Activated CD8-positive, alpha-beta T cell treated with anti-CD3 and anti-CD28 coated beads, Interleukin-2, amount 10 ng/mL, durations not matched to agents 7 days and 5 days (primary cell): ENCODE data around the gene ANKRD60. TPM values are rescaled to one million over a fixed set of nuclear protein-coding genes. Genes with fewer than 3 reads are reported as not detected.

Experiments
- ATAC-seq: fragments of 150-1000 bp; cut with Tn5 transposase; one replicate; pipeline ENCODE4 v1.10.0; 2021; ENCODE audit warnings: moderate library complexity
- CTCF ChIA-PET: fragments of 350-600 bp; sonication (Branson Sonifier 250); formaldehyde crosslinking; loops from one replicate; lab custom pipeline; 2021; ENCODE audit warnings: antibody characterized with exemption; lab: Charles Lee
- POLR2A ChIA-PET: fragments of 350-600 bp; sonication (Branson Sonifier 250); formaldehyde crosslinking; loops from one replicate; lab custom pipeline; 2021; ENCODE audit warnings: antibody characterized with exemption; lab: Charles Lee
- DNase-seq: peaks from one replicate; pipeline ENCODE4 v3.0.0-alpha.2; 2020
- H3K27ac Mint-ChIP-seq: one replicate; pipeline ENCODE4 v1.8.0; 2021; ENCODE audit warnings: mild to moderate bottlenecking, mixed read lengths
- H3K27me3 Mint-ChIP-seq: one replicate; pipeline ENCODE4 v1.8.0; 2021; ENCODE audit warnings: low read depth, mixed read lengths
- H3K36me3 Mint-ChIP-seq: one replicate; pipeline ENCODE4 v1.8.0; 2021; ENCODE audit warnings: low read depth, mixed read lengths
- H3K4me1 Mint-ChIP-seq: one replicate; pipeline ENCODE4 v1.8.0; 2021; ENCODE audit warnings: low read depth, mixed read lengths
- H3K4me3 Mint-ChIP-seq: one replicate; pipeline ENCODE4 v1.8.0; 2021; ENCODE audit warnings: mild to moderate bottlenecking, mixed read lengths
- H3K9me3 Mint-ChIP-seq: one replicate; pipeline ENCODE4 v1.8.0; 2022; ENCODE audit warnings: mixed read lengths; ENCODE audit not compliant: insufficient read depth
- total RNA-seq, 2 experiments: library from RNA; stranded (reverse); gene quantifications; one replicate each; pipeline ENCODE4 v1.2.3, GENCODE V29; 2021

The ANKRD60 gene
- total RNA-seq, 2 experiments from 2014 or later = not detected

GRCh38 chr20:58168843-58169242 lies 59.6 kb downstream of the ANKRD60 start:
- no peak overlapping the region for H3K4me3 Mint-ChIP-seq
- ChIA-PET CTCF (interaction anchor here (1.6 kb wide), 1 partner anchor 11 kb away, joined by 6 read pairs; no protein-coding TSS in a partner anchor), POLR2A (no interaction called here)
- no peaks in the 10 kb centered on the region for H3K9me3 Mint-ChIP-seq
- H3K27me3 Mint-ChIP-seq = peaks cover under 1% of the 10 kb centered on the region
- ATAC-seq = no peak
- DNase-seq = no peak
- H3K27ac Mint-ChIP-seq = no peak overlapping the region
- peaks cover 5% of the 10 kb centered on the region for H3K4me1 Mint-ChIP-seq
- no peaks in the 10 kb centered on the region for H3K36me3 Mint-ChIP-seq

- Mint-ChIP-seq H3K27ac (no peak overlapping the region), H3K36me3 (no peaks in the 10 kb centered on the region), H3K4me1 (peaks cover 4% of the 10 kb centered on the region), H3K27me3 (no peaks in the 10 kb centered on the region), H3K9me3 (no peaks in the 10 kb centered on the region), H3K4me3 (no peak overlapping the region)
- POLR2A ChIA-PET = no interaction called here
- CTCF ChIA-PET = no interaction called here
- ATAC-seq = no peak
- DNase-seq = no peak
These were observed 60.7 kb downstream of the ANKRD60 start for GRCh38 chr20:58167759-58168158.

Other genes starting within 250 kb of the ANKRD60 start
- 10 to 100 TPM; 16.0 to 17.3 TPM for gene RAB22A, start 81.1 kb upstream of the ANKRD60 start, total RNA-seq
- gene VAPB, start 160.6 kb upstream of the ANKRD60 start, total RNA-seq = 10 to 100 TPM; 34.5 to 36.8 TPM